Measurements from ENCODE around the gene FOSL2. TPM values are rescaled to one million over a fixed set of nuclear protein-coding genes. Genes with fewer than 3 reads are reported as not detected.

The FOSL2 gene
- polyA plus RNA-seq, 1 of the 3 experiments (the other 2 are of a cell fraction), result 41.7 TPM

GRCh38 chr2:28425464-28425835, 32.8 kb downstream of the FOSL2 start:
- H3K9me3 ChIP-seq, result no peaks in the 10 kb centered on the region
- CTCF ChIA-PET, result interaction anchor here (0.9 to 1.9 kb wide), 4 partner anchors 27 to 722 kb away, joined by 3 to 5 read pairs (median 4); no protein-coding TSS in a partner anchor
- no peaks in the 10 kb centered on the region for H4K20me1 ChIP-seq (ENCODE audit: insufficient read depth)
- DNase-seq, result no peak
- TF ChIP-seq YY1 (IDR thresholded peaks at IDR 0.05; ENCODE audit: low read depth), result no peak
- no peak for TF ChIP-seq TAF1 (IDR thresholded peaks at IDR 0.05; ENCODE audit: borderline replicate concordance, low read depth, low read length)
- no peak for TF ChIP-seq FOXJ3 (CRISPR knock-in tag; IDR thresholded peaks at IDR 0.05)
- TF ChIP-seq, protein P1, sequence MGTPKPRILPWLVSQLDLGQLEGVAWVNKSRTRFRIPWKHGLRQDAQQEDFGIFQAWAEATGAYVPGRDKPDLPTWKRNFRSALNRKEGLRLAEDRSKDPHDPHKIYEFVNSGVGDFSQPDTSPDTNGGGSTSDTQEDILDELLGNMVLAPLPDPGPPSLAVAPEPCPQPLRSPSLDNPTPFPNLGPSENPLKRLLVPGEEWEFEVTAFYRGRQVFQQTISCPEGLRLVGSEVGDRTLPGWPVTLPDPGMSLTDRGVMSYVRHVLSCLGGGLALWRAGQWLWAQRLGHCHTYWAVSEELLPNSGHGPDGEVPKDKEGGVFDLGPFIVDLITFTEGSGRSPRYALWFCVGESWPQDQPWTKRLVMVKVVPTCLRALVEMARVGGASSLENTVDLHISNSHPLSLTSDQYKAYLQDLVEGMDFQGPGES (IDR thresholded peaks at IDR 0.05; ENCODE audit: low read depth, low read length), result no peak
- TF ChIP-seq RFX5 (IDR thresholded peaks at IDR 0.05; ENCODE audit: low read length), result no peak
- no peak for TF ChIP-seq TEAD4 (IDR thresholded peaks at IDR 0.05; ENCODE audit: borderline replicate concordance, insufficient read depth)
- TF ChIP-seq, protein P2, sequence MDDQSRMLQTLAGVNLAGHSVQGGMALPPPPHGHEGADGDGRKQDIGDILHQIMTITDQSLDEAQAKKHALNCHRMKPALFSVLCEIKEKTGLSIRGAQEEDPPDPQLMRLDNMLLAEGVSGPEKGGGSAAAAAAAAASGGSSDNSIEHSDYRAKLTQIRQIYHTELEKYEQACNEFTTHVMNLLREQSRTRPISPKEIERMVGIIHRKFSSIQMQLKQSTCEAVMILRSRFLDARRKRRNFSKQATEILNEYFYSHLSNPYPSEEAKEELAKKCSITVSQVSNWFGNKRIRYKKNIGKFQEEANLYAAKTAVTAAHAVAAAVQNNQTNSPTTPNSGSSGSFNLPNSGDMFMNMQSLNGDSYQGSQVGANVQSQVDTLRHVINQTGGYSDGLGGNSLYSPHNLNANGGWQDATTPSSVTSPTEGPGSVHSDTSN (IDR thresholded peaks at IDR 0.05), result no peak
- TF ChIP-seq, protein P3, sequence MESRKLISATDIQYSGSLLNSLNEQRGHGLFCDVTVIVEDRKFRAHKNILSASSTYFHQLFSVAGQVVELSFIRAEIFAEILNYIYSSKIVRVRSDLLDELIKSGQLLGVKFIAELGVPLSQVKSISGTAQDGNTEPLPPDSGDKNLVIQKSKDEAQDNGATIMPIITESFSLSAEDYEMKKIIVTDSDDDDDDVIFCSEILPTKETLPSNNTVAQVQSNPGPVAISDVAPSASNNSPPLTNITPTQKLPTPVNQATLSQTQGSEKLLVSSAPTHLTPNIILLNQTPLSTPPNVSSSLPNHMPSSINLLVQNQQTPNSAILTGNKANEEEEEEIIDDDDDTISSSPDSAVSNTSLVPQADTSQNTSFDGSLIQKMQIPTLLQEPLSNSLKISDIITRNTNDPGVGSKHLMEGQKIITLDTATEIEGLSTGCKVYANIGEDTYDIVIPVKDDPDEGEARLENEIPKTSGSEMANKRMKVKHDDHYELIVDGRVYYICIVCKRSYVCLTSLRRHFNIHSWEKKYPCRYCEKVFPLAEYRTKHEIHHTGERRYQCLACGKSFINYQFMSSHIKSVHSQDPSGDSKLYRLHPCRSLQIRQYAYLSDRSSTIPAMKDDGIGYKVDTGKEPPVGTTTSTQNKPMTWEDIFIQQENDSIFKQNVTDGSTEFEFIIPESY (IDR thresholded peaks at IDR 0.05; ENCODE audit: borderline replicate concordance, low read depth), result no peak
- no peak for TF ChIP-seq NFIC (IDR thresholded peaks at IDR 0.05; ENCODE audit: borderline replicate concordance)
- TF ChIP-seq USF1 (IDR thresholded peaks at IDR 0.05; ENCODE audit: borderline replicate concordance, low read depth), result no peak
- no peak for TF ChIP-seq NRF1 (IDR thresholded peaks at IDR 0.05; ENCODE audit: low read depth, low read length)
- TF ChIP-seq RCOR1 (IDR thresholded peaks at IDR 0.05; ENCODE audit: low read length), result no peak
- TF ChIP-seq CTCF (IDR thresholded peaks at IDR 0.05), result no peak
- TF ChIP-seq ELF1 (IDR thresholded peaks at IDR 0.05), result no peak
- no peak for TF ChIP-seq MXI1 (IDR thresholded peaks at IDR 0.05; ENCODE audit: low read depth, low read length)
- no peak for TF ChIP-seq FOSL2 (IDR thresholded peaks at IDR 0.05; ENCODE audit: borderline replicate concordance, low read depth)
- no peak for TF ChIP-seq SIN3A (IDR thresholded peaks at IDR 0.05; ENCODE audit: borderline replicate concordance, low read depth, low read length)
- no peak for TF ChIP-seq SMC3 (IDR thresholded peaks at IDR 0.05; ENCODE audit: low read depth, low read length)
- no peak for TF ChIP-seq RAD21 (IDR thresholded peaks at IDR 0.05; ENCODE audit: low read length)
- no peak for TF ChIP-seq RXRA (IDR thresholded peaks at IDR 0.05; ENCODE audit: borderline replicate concordance, low read depth)
- POLR2A ChIA-PET, result no interaction called here
- no peak overlapping the region for H2AFZ ChIP-seq (ENCODE audit: low read depth)
- no peak overlapping the region for H3K27ac ChIP-seq (ENCODE audit: low read depth in 2 of 2, low read length in 1 of 2)
- WGBS (ENCODE audit: low lambda C conversion rate), result 80% methylated on average over 5 of the region's 5 CpGs
- H3K4me3 ChIP-seq (ENCODE audit: low read depth in 2 of 2, low read length in 1 of 2), result no peak overlapping the region
- H3K27me3 ChIP-seq (ENCODE audit: insufficient read depth), result no peaks in the 10 kb centered on the region
- peaks cover 6 to 10% of the 10 kb centered on the region in 2 experiments; a peak in 3 of 4 replicates for H3K4me1 ChIP-seq (ENCODE audit: control insufficient read depth in 1 of 2, insufficient read depth in 2 of 2, low read depth in 1 of 2, low read length in 1 of 2)
- no peak overlapping the region for H3K4me2 ChIP-seq
- H3K9me2 ChIP-seq, result no peaks in the 10 kb centered on the region
- H3F3A ChIP-seq (replicated peaks; ENCODE audit: insufficient read depth), result peaks cover 15% of the 10 kb centered on the region
- no peaks in the 10 kb centered on the region for H3K79me2 ChIP-seq (ENCODE audit: insufficient read depth)
- no peak overlapping the region for H3K9ac ChIP-seq
- no peaks in the 10 kb centered on the region for H3K36me3 ChIP-seq (replicated peaks in 1 of 2; ENCODE audit: control insufficient read depth in 1 of 2, insufficient read depth in 2 of 2, low read length in 1 of 2)
